Measurements from ENCODE around the gene RHBDL2. TPM values are rescaled to one million over a fixed set of nuclear protein-coding genes. Genes with fewer than 3 reads are reported as not detected.
"Not testable (repeated sequence)": the region's sequence is repeated elsewhere in the genome, so short reads cannot be mapped to it uniquely, and the experiment has no call there.

The RHBDL2 gene
- total RNA-seq, 1 donor from 2014 or later = 1.1 TPM

- no peak for DNase-seq
- Histone ChIP-seq H3K27me3 (no peaks in the 10 kb centered on the region), H3K4me3 (no peak overlapping the region), H3K4me1 (no peaks in the 10 kb centered on the region), H3K36me3 (no peaks in the 10 kb centered on the region), H3K9me3 (no peaks in the 10 kb centered on the region), H3K27ac (no peak overlapping the region)
- no peak for ATAC-seq
- TF ChIP-seq CTCF (IDR thresholded peaks at IDR 0.05) = no peak
- intact Hi-C loops (cut with DNase I) = no loop called here
These were observed 24.3 kb downstream of the RHBDL2 start for GRCh38 chr1:38917337-38917736.

- DNase-seq = no peak
- Histone ChIP-seq H3K4me1 (no peaks in the 10 kb centered on the region), H3K4me3 (no peak overlapping the region), H3K27me3 (no peaks in the 10 kb centered on the region), H3K9me3 (no peaks in the 10 kb centered on the region), H3K36me3 (no peaks in the 10 kb centered on the region), H3K27ac (no peak overlapping the region)
- no peak for ATAC-seq
- intact Hi-C loops (cut with DNase I) = no loop called here
- TF ChIP-seq CTCF (IDR thresholded peaks at IDR 0.05) = no peak
These were observed 26.2 kb downstream of the RHBDL2 start for GRCh38 chr1:38915352-38915948.

- H3K27me3 ChIP-seq; ATAC-seq; H3K27ac ChIP-seq; H3K36me3 ChIP-seq; DNase-seq; H3K9me3 ChIP-seq; intact Hi-C loops (cut with DNase I); H3K4me3 ChIP-seq; H3K4me1 ChIP-seq: not testable (repeated sequence)
These were observed 26.7 kb downstream of the RHBDL2 start for GRCh38 chr1:38914908-38915307.

- no peak for ATAC-seq
- Histone ChIP-seq H3K27ac (no peak overlapping the region), H3K27me3 (no peaks in the 10 kb centered on the region), H3K36me3 (no peaks in the 10 kb centered on the region), H3K4me1 (no peaks in the 10 kb centered on the region), H3K4me3 (no peak overlapping the region), H3K9me3 (peaks cover 6% of the 10 kb centered on the region)
- TF ChIP-seq CTCF (IDR thresholded peaks at IDR 0.05) = no peak
- no peak for DNase-seq
- intact Hi-C loops (cut with DNase I) = no loop called here
These were observed 32.8 kb downstream of the RHBDL2 start for GRCh38 chr1:38908821-38909220.

- no peak for ATAC-seq
- no peaks in the 10 kb centered on the region for H3K36me3 ChIP-seq
- DNase-seq = no peak
- no peak overlapping the region for H3K4me3 ChIP-seq
- no peak for TF ChIP-seq CTCF (IDR thresholded peaks at IDR 0.05)
- H3K27ac ChIP-seq = no peak overlapping the region
- H3K4me1 ChIP-seq = no peaks in the 10 kb centered on the region
- H3K9me3 ChIP-seq = peaks cover 6% of the 10 kb centered on the region
- intact Hi-C loops (cut with DNase I) = no loop called here
- no peaks in the 10 kb centered on the region for H3K27me3 ChIP-seq
These were observed 35.6 kb downstream of the RHBDL2 start for GRCh38 chr1:38905985-38906384.

- no peaks in the 10 kb centered on the region for H3K36me3 ChIP-seq
- TF ChIP-seq CTCF (IDR thresholded peaks at IDR 0.05) = no peak
- no peak overlapping the region for H3K4me3 ChIP-seq
- no peak for ATAC-seq
- DNase-seq = no peak
- H3K4me1 ChIP-seq = no peaks in the 10 kb centered on the region
- H3K27ac ChIP-seq = no peak overlapping the region
- no peaks in the 10 kb centered on the region for H3K9me3 ChIP-seq
- intact Hi-C loops (cut with DNase I) = no loop called here
- no peaks in the 10 kb centered on the region for H3K27me3 ChIP-seq
These were observed 42.1 kb downstream of the RHBDL2 start for GRCh38 chr1:38899560-38899959.

All from upper lobe of right lung (tissue), 1 donor.